OCI-LY1 (cell line): ENCODE measurements around the gene P4HA1.

Experiments
- EZH2 ChIP-seq: fragments of 200-600 bp; sonication (generic), shearing (Covaris generic); IDR thresholded peaks from 2 replicates; pipeline ENCODE4 v1.8.0; 2017; ENCODE audit warnings: borderline replicate concordance, mixed run types, mild to moderate bottlenecking, antibody characterized with exemption, low read length, moderate library complexity, mixed read lengths
- TF ChIP-seq, protein P1 (sequence below): fragments of 200-600 bp; sonication (generic), shearing (Covaris generic); IDR thresholded peaks from 2 replicates; pipeline ENCODE4 v1.5.1; 2017; ENCODE audit warnings: mild to moderate bottlenecking, antibody characterized with exemption, low read length, moderate library complexity, mixed read lengths

GRCh38 chr10:73043766-73044377, 52.8 kb downstream of the P4HA1 start:
- TF ChIP-seq, protein P1, sequence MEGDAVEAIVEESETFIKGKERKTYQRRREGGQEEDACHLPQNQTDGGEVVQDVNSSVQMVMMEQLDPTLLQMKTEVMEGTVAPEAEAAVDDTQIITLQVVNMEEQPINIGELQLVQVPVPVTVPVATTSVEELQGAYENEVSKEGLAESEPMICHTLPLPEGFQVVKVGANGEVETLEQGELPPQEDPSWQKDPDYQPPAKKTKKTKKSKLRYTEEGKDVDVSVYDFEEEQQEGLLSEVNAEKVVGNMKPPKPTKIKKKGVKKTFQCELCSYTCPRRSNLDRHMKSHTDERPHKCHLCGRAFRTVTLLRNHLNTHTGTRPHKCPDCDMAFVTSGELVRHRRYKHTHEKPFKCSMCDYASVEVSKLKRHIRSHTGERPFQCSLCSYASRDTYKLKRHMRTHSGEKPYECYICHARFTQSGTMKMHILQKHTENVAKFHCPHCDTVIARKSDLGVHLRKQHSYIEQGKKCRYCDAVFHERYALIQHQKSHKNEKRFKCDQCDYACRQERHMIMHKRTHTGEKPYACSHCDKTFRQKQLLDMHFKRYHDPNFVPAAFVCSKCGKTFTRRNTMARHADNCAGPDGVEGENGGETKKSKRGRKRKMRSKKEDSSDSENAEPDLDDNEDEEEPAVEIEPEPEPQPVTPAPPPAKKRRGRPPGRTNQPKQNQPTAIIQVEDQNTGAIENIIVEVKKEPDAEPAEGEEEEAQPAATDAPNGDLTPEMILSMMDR, result no peak
- TF ChIP-seq EZH2, result no peak
